ENCODE measurements around the gene KLF13.

Gene KLF13

GRCh38 chr15:31398677-31399301, 72.2 kb downstream of the KLF13 start:
- TF ChIP-seq ZFX (IDR thresholded peaks at IDR 0.05) (no peak), CTCF (conservative IDR thresholded peaks at IDR 0.05) (no peak)
- peak overlapping the region; percentile 87 for H3K27ac ChIP-seq

- TF ChIP-seq ZFX (IDR thresholded peaks at IDR 0.05) (no peak), CTCF (conservative IDR thresholded peaks at IDR 0.05) (no peak)
- H3K27ac ChIP-seq = peak overlapping the region; percentile 87
Observed at GRCh38 chr15:31399544-31400171, 73.0 kb downstream of the KLF13 start.

- H3K27ac ChIP-seq = no peak overlapping the region
- no peak for TF ChIP-seq CTCF (conservative IDR thresholded peaks at IDR 0.05)
- no peak for TF ChIP-seq ZFX (IDR thresholded peaks at IDR 0.05)
Observed at GRCh38 chr15:31400222-31400927, 73.7 kb downstream of the KLF13 start.

- no peak for TF ChIP-seq ZFX (IDR thresholded peaks at IDR 0.05)
- no peak overlapping the region for H3K27ac ChIP-seq
Observed at GRCh38 chr15:31401282-31401681, 74.6 kb downstream of the KLF13 start.

GRCh38 chr15:31402003-31402402, 75.4 kb downstream of the KLF13 start:
- no peak overlapping the region for H3K27ac ChIP-seq
- no peak for TF ChIP-seq ZFX (IDR thresholded peaks at IDR 0.05)

GRCh38 chr15:31402511-31403056, 75.9 kb downstream of the KLF13 start:
- TF ChIP-seq CTCF (conservative IDR thresholded peaks at IDR 0.05) (no peak), ZFX (IDR thresholded peaks at IDR 0.05) (no peak)
- H3K27ac ChIP-seq = no peak overlapping the region

GRCh38 chr15:31403096-31403495, 76.5 kb downstream of the KLF13 start:
- no peak overlapping the region for H3K27ac ChIP-seq
- TF ChIP-seq ZFX (IDR thresholded peaks at IDR 0.05) (no peak), CTCF (conservative IDR thresholded peaks at IDR 0.05) (no peak)

- H3K27ac ChIP-seq = 0 out of 2 replicates have a peak overlapping the region, but pooled peaks have one; percentile 69
- TF ChIP-seq ZFX (IDR thresholded peaks at IDR 0.05) (no peak), CTCF (conservative IDR thresholded peaks at IDR 0.05) (no peak)
Observed at GRCh38 chr15:31403606-31404005, 77.0 kb downstream of the KLF13 start.
